SU-DHL-6 (cell line): ENCODE measurements around the gene GRIN3B.

Experiments used
- H2AFZ ChIP-seq: fragments of 200-600 bp; sonication (generic); 2 replicates; pipeline ENCODE4 v1.6.1; 2014; ENCODE audit warnings: low read depth, mild to moderate bottlenecking, moderate library complexity, mixed read lengths, antibody characterized with exemption, low read length; ENCODE audit not compliant: severe bottlenecking
- H3F3A ChIP-seq: fragments of 200-600 bp; shearing (Covaris generic); 2 replicates; pipeline ENCODE4 v1.6.0; 2016; ENCODE audit warnings: antibody characterized with exemption, mild to moderate bottlenecking; ENCODE audit not compliant: insufficient read depth
- H3K27ac ChIP-seq: fragments of 200-600 bp; sonication (generic); 2 replicates; pipeline ENCODE4 v1.5.1; 2016; ENCODE audit warnings: low read depth, mild to moderate bottlenecking, low read length, moderate library complexity, mixed read lengths
- H3K27me3 ChIP-seq: fragments of 200-600 bp; sonication (generic), shearing (Covaris generic); 2 replicates; pipeline ENCODE4 v1.6.0; 2014; ENCODE audit warnings: mild to moderate bottlenecking, low read length
- H3K36me3 ChIP-seq: fragments of 200-600 bp; sonication (generic); 2 replicates; pipeline ENCODE4 v1.6.1; 2014; ENCODE audit warnings: mild to moderate bottlenecking, low read length, mixed read lengths
- H3K4me2 ChIP-seq: fragments of 300-600, 200-600 bp; shearing (Covaris generic), sonication (generic); 2 replicates; pipeline ENCODE4 v1.6.0; 2014; ENCODE audit warnings: low read length, low read depth, mild to moderate bottlenecking; ENCODE audit not compliant: poor library complexity, severe bottlenecking
- H3K4me3 ChIP-seq: fragments of 200-600 bp; sonication (generic); 2 replicates; pipeline ENCODE4 v1.5.1; 2014; ENCODE audit warnings: antibody characterized with exemption, low read length, mild to moderate bottlenecking, mixed read lengths; ENCODE audit not compliant: insufficient read depth, poor library complexity, severe bottlenecking
- H3K79me2 ChIP-seq: fragments of 200-600 bp; sonication (generic); 2 replicates; pipeline ENCODE4 v1.6.1; 2014; ENCODE audit warnings: mild to moderate bottlenecking, low read length, moderate library complexity; ENCODE audit not compliant: insufficient read depth
- H3K9ac ChIP-seq: fragments of 200-600 bp; sonication (generic); 2 replicates; pipeline ENCODE4 v1.7.0; 2014; ENCODE audit warnings: mild to moderate bottlenecking, low read length
- H3K9me2 ChIP-seq: fragments of 200-600 bp; sonication (generic); replicated peaks from 2 replicates; pipeline ENCODE4 v1.6.1; 2014; ENCODE audit warnings: low read length; ENCODE audit not compliant: insufficient read depth
- H3K9me3 ChIP-seq: fragments of 200-600 bp; sonication (generic); 2 replicates; pipeline ENCODE4 v1.6.1; 2014; ENCODE audit warnings: low read length, mixed read lengths; ENCODE audit not compliant: insufficient read depth
- H4K20me1 ChIP-seq: fragments of 200-600 bp; sonication (generic); 2 replicates; pipeline ENCODE4 v1.6.1; 2014; ENCODE audit warnings: low read depth, mild to moderate bottlenecking, antibody characterized with exemption, low read length, moderate library complexity, mixed read lengths
- CTCF ChIP-seq: fragments of 200-600 bp; sonication (generic); IDR thresholded peaks from one replicate; pipeline ENCODE4 v1.5.1; 2017; ENCODE audit warnings: antibody characterized with exemption, mild to moderate bottlenecking, low read length, moderate library complexity; ENCODE audit not compliant: insufficient read depth, poor library complexity, severe bottlenecking
- EZH2phosphoT487 ChIP-seq: fragments of 200-600 bp; sonication (generic), shearing (Covaris generic); conservative IDR thresholded peaks from 2 replicates; pipeline ENCODE4 v1.6.1; 2018; ENCODE audit warnings: mild to moderate bottlenecking, antibody characterized with exemption, low read length, moderate library complexity, mixed read lengths

GRIN3B gene

GRCh38 chr19:1004204-1004802, 4.1 kb downstream of the GRIN3B start:
- Histone ChIP-seq H3K27me3 (no peaks in the 10 kb centered on the region), H3K9me3 (no peaks in the 10 kb centered on the region), H3K79me2 (no peaks in the 10 kb centered on the region), H2AFZ (no peak overlapping the region), H3K9ac (no peak overlapping the region), H3K4me2 (no peak overlapping the region), H3K36me3 (no peaks in the 10 kb centered on the region), H3F3A (peaks cover 11% of the 10 kb centered on the region), H3K27ac (no peak overlapping the region), H4K20me1 (no peaks in the 10 kb centered on the region), H3K4me3 (no peak overlapping the region), H3K9me2 (no peaks in the 10 kb centered on the region)
- TF ChIP-seq CTCF (no peak), EZH2phosphoT487 (no peak)

DNA sequence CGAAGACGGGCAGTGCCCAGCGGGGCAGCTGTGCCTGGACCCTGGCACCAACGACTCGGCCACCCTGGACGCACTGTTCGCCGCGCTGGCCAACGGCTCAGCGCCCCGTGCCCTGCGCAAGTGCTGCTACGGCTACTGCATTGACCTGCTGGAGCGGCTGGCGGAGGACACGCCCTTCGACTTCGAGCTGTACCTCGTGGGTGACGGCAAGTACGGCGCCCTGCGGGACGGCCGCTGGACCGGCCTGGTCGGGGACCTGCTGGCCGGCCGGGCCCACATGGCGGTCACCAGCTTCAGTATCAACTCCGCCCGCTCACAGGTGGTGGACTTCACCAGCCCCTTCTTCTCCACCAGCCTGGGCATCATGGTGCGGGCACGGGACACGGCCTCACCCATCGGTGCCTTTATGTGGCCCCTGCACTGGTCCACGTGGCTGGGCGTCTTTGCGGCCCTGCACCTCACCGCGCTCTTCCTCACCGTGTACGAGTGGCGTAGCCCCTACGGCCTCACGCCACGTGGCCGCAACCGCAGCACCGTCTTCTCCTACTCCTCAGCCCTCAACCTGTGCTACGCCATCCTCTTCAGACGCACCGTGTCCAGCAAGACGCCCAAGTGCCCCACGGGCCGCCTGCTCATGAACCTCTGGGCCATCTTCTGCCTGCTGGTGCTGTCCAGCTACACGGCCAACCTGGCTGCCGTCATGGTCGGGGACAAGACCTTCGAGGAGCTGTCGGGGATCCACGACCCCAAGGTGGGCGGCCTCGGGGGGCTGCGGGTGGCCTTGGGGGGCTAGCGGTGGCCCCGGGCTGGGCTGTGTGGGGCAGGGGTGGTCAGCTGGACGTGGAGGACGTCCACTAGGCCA, 4.8 kb downstream of the GRIN3B start:
- H3K36me3 ChIP-seq: no peaks in the 10 kb centered on the region
- no peaks in the 10 kb centered on the region for H4K20me1 ChIP-seq
- no peaks in the 10 kb centered on the region for H3K79me2 ChIP-seq
- TF ChIP-seq EZH2phosphoT487 (no peak), CTCF (no peak)
- H3K4me2 ChIP-seq: no peak overlapping the region
- H3K9ac ChIP-seq: no peak overlapping the region
- peaks cover 11% of the 10 kb centered on the region for H3F3A ChIP-seq
- no peaks in the 10 kb centered on the region for H3K9me2 ChIP-seq
- no peak overlapping the region for H2AFZ ChIP-seq
- H3K9me3 ChIP-seq: no peaks in the 10 kb centered on the region
- no peak overlapping the region for H3K4me3 ChIP-seq
- no peaks in the 10 kb centered on the region for H3K27me3 ChIP-seq
- H3K27ac ChIP-seq: no peak overlapping the region

- Histone ChIP-seq H3K9me2 (no peaks in the 10 kb centered on the region), H3K9ac (no peak overlapping the region), H3K27me3 (no peaks in the 10 kb centered on the region), H3K36me3 (no peaks in the 10 kb centered on the region), H3F3A (peaks cover 11% of the 10 kb centered on the region), H2AFZ (no peak overlapping the region), H3K4me2 (no peak overlapping the region), H4K20me1 (no peaks in the 10 kb centered on the region), H3K9me3 (no peaks in the 10 kb centered on the region), H3K27ac (no peak overlapping the region), H3K4me3 (no peak overlapping the region), H3K79me2 (no peaks in the 10 kb centered on the region)
- TF ChIP-seq CTCF (no peak), EZH2phosphoT487 (no peak)
Measured at GRCh38 chr19:1006711-1007398, 6.6 kb downstream of the GRIN3B start.
